GM15510 (cell line): ENCODE measurements around the gene FOXI3.

Source experiments
- POLR2A ChIP-seq: IDR thresholded peaks from 3 replicates; pipeline ENCODE4 v1.6.1; 2011; ENCODE audit warnings: borderline replicate concordance; ENCODE audit not compliant: insufficient read length; ENCODE audit errors: extremely low read depth

Gene FOXI3

GRCh38 chr2:88452565-88452905 lies at the start of gene FOXI3:
Gene FOXI3 (minus strand): TSS chr2:88452693. CDS start chr2:88452535, 158 bp downstream.
- TF ChIP-seq POLR2A = no peak

- TF ChIP-seq POLR2A = no peak
These were observed 48.2 kb upstream of the FOXI3 start for GRCh38 chr2:88500691-88501090.

GRCh38 chr2:88499204-88499603 lies 46.7 kb upstream of the FOXI3 start:
- TF ChIP-seq POLR2A = no peak

GRCh38 chr2:88493481-88493880 lies 41.0 kb upstream of the FOXI3 start:
- no peak for TF ChIP-seq POLR2A

- TF ChIP-seq POLR2A = no peak
These were observed 39.5 kb upstream of the FOXI3 start for GRCh38 chr2:88492002-88492401.

GRCh38 chr2:88489181-88489580 lies 36.7 kb upstream of the FOXI3 start:
- TF ChIP-seq POLR2A = no peak

- no peak for TF ChIP-seq POLR2A
These were observed 30.7 kb upstream of the FOXI3 start for GRCh38 chr2:88483200-88483599.

- no peak for TF ChIP-seq POLR2A
These were observed 29.3 kb upstream of the FOXI3 start for GRCh38 chr2:88481691-88482336.

- TF ChIP-seq POLR2A = no peak
These were observed 20.3 kb upstream of the FOXI3 start for GRCh38 chr2:88472811-88473210.

GRCh38 chr2:88471083-88471942 lies 18.8 kb upstream of the FOXI3 start:
- TF ChIP-seq POLR2A = no peak

GRCh38 chr2:88469202-88470114 lies 17.0 kb upstream of the FOXI3 start:
- TF ChIP-seq POLR2A = no peak

GRCh38 chr2:88464153-88464552 lies 11.7 kb upstream of the FOXI3 start:
- no peak for TF ChIP-seq POLR2A

- no peak for TF ChIP-seq POLR2A
These were observed 6.1 kb upstream of the FOXI3 start for GRCh38 chr2:88458633-88459032.

- no peak for TF ChIP-seq POLR2A
These were observed 588 bp upstream of the FOXI3 start for GRCh38 chr2:88452980-88453582.
